ENCODE data around the gene PTBP3.

The PTBP3 gene

DNA sequence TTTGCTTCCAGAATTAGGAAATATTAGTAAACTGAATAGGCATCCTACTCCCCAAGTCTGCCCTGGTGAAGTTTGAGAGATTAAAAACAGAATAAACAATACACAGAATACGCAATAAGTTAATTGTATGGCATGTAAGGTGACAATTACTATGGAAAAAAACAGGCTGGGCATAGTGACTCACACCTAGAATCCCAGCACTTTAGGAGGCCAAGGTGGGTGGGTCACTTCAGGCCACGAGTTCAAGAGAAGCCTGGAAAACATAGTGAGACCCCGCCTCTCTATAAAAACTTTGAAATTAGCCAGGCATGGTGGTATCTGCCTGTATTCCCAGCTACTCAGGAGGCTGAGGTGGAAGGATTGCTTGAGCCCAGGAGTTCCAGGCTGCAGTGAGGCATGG is 94.1 kb downstream of the PTBP3 start:
- no peaks in the 10 kb centered on the region for H3K36me3 ChIP-seq (replicated peaks)
- TF ChIP-seq, protein P1, sequence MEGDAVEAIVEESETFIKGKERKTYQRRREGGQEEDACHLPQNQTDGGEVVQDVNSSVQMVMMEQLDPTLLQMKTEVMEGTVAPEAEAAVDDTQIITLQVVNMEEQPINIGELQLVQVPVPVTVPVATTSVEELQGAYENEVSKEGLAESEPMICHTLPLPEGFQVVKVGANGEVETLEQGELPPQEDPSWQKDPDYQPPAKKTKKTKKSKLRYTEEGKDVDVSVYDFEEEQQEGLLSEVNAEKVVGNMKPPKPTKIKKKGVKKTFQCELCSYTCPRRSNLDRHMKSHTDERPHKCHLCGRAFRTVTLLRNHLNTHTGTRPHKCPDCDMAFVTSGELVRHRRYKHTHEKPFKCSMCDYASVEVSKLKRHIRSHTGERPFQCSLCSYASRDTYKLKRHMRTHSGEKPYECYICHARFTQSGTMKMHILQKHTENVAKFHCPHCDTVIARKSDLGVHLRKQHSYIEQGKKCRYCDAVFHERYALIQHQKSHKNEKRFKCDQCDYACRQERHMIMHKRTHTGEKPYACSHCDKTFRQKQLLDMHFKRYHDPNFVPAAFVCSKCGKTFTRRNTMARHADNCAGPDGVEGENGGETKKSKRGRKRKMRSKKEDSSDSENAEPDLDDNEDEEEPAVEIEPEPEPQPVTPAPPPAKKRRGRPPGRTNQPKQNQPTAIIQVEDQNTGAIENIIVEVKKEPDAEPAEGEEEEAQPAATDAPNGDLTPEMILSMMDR (IDR thresholded peaks at IDR 0.05; ENCODE audit: low read depth, low read length, missing control alignments): no peak
- in situ Hi-C loops (cut with HindIII; ENCODE audit: low pct_ligation_motif_present, low sequenced_read_pairs): no loop called here
- no peak overlapping the region for H3K27ac ChIP-seq
- no peak for DNase-seq
- no peaks in the 10 kb centered on the region for H3K27me3 ChIP-seq (replicated peaks)
- no peak overlapping the region for H3K4me3 ChIP-seq (ENCODE audit: low read depth, low read length)

GRCh38 chr9:112234779-112235178 is 98.6 kb downstream of the PTBP3 start:
- TF ChIP-seq, protein P1 (IDR thresholded peaks at IDR 0.05; ENCODE audit: low read depth, low read length, missing control alignments): no peak
- DNase-seq: no peak
- Histone ChIP-seq H3K36me3 (replicated peaks) (no peaks in the 10 kb centered on the region), H3K27ac (no peak overlapping the region), H3K27me3 (replicated peaks) (no peaks in the 10 kb centered on the region), H3K4me3 (ENCODE audit: low read depth, low read length) (no peak overlapping the region)
- in situ Hi-C loops (cut with HindIII; ENCODE audit: low pct_ligation_motif_present, low sequenced_read_pairs): no loop called here

- Histone ChIP-seq H3K27ac (peak overlapping the region; percentile 87), H3K4me3 (ENCODE audit: low read depth, low read length) (no peak overlapping the region), H3K27me3 (replicated peaks) (no peaks in the 10 kb centered on the region), H3K36me3 (replicated peaks) (no peaks in the 10 kb centered on the region)
- in situ Hi-C loops (cut with HindIII; ENCODE audit: low pct_ligation_motif_present, low sequenced_read_pairs): no loop called here
- TF ChIP-seq, protein P1 (IDR thresholded peaks at IDR 0.05; ENCODE audit: low read depth, low read length, missing control alignments): no peak
- DNase-seq: peak; percentile 88
Measured at GRCh38 chr9:112233769-112234168, 99.7 kb downstream of the PTBP3 start.

GRCh38 chr9:112232233-112232632 is 101.2 kb downstream of the PTBP3 start:
- no peak overlapping the region for H3K4me3 ChIP-seq (ENCODE audit: low read depth, low read length)
- H3K27me3 ChIP-seq (replicated peaks): no peaks in the 10 kb centered on the region
- H3K27ac ChIP-seq: no peak overlapping the region
- peaks cover 2% of the 10 kb centered on the region for H3K36me3 ChIP-seq (replicated peaks)
- in situ Hi-C loops (cut with HindIII; ENCODE audit: low pct_ligation_motif_present, low sequenced_read_pairs): no loop called here
- TF ChIP-seq, protein P1 (IDR thresholded peaks at IDR 0.05; ENCODE audit: low read depth, low read length, missing control alignments): no peak
- no peak for DNase-seq

- in situ Hi-C loops (cut with HindIII; ENCODE audit: low pct_ligation_motif_present, low sequenced_read_pairs): no loop called here
- H3K27me3 ChIP-seq (replicated peaks): no peaks in the 10 kb centered on the region
- DNase-seq: no peak
- peaks cover 7% of the 10 kb centered on the region for H3K36me3 ChIP-seq (replicated peaks)
- H3K4me3 ChIP-seq (ENCODE audit: low read depth, low read length): no peak overlapping the region
- TF ChIP-seq, protein P1 (IDR thresholded peaks at IDR 0.05; ENCODE audit: low read depth, low read length, missing control alignments): no peak
- no peak overlapping the region for H3K27ac ChIP-seq
Measured at GRCh38 chr9:112226091-112226490, 107.3 kb downstream of the PTBP3 start.
